Measurements from ENCODE around the gene TMC7.

TMC7 gene

DNA sequence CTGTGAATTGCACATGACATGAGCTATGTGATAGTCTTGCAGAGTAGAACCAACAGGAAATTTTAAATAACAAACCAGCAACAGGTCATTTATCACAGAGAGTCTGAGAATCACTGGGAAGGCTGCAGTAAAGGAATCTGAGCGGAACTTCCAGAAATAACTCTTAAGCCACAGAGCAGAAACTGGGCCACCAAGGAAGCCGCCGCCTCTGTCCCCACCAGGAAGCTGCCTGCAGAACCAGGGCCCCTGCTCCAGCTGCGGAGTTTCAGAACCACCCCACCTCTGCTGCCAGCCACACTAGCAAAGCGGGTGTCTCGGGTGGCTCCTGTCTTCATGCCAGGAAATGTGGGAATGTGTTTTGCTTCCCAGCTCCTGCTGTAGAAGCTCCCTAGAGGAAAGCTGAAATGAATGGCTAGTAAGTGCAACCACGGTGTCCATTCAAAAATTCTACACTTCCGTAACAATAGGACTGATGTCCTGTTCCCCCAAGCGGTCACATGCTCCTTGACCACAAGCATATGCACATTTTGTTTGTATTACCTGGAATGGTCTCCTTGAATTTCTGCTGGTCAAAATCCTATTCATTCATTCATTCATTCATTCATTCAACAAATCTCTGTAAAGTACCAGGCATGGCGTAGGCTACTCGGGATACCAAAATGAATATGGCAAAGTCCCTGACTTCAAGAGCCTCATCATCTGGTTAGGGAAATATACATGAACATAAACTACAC is 122.3 kb downstream of the TMC7 start:
- no peaks in the 10 kb centered on the region for H3K27me3 ChIP-seq (ENCODE audit: insufficient read depth, poor library complexity, severe bottlenecking)
- TF ChIP-seq, protein P1, sequence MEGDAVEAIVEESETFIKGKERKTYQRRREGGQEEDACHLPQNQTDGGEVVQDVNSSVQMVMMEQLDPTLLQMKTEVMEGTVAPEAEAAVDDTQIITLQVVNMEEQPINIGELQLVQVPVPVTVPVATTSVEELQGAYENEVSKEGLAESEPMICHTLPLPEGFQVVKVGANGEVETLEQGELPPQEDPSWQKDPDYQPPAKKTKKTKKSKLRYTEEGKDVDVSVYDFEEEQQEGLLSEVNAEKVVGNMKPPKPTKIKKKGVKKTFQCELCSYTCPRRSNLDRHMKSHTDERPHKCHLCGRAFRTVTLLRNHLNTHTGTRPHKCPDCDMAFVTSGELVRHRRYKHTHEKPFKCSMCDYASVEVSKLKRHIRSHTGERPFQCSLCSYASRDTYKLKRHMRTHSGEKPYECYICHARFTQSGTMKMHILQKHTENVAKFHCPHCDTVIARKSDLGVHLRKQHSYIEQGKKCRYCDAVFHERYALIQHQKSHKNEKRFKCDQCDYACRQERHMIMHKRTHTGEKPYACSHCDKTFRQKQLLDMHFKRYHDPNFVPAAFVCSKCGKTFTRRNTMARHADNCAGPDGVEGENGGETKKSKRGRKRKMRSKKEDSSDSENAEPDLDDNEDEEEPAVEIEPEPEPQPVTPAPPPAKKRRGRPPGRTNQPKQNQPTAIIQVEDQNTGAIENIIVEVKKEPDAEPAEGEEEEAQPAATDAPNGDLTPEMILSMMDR (IDR thresholded peaks at IDR 0.05; ENCODE audit: poor library complexity, severe bottlenecking), result no peak
- H3K36me3 ChIP-seq (ENCODE audit: low read depth), result no peaks in the 10 kb centered on the region
- H3K27ac ChIP-seq (ENCODE audit: poor library complexity, severe bottlenecking), result no peak overlapping the region
- no peak for DNase-seq (ENCODE audit: low spot score)
- ATAC-seq (ENCODE audit: low read depth), result no peak
- H3K4me3 ChIP-seq (ENCODE audit: severe bottlenecking), result no peak overlapping the region
- H3K4me1 ChIP-seq (ENCODE audit: insufficient read depth, poor library complexity, severe bottlenecking), result peaks cover 13% of the 10 kb centered on the region
- H3K9me3 ChIP-seq (ENCODE audit: severe bottlenecking), result no peaks in the 10 kb centered on the region

DNA sequence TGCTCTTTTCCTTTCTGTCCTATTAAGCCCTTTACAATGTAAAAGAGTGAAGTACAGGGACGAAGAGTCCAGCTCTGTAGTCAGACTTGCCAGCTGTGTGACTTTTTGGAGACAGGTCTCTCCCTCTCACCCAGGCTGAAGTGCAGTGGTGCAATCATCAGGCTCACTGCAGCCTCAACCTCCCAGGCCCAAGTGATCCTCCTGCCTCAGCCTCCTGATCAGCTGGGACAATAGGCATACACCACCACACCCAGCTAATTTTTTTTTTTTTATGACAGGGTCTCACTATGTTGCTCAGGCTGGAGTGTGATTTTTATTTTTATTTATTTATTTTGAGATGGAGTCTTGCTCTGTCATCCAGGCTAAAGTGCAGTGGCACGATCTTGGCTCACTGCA is 122.9 kb downstream of the TMC7 start:
- H3K4me3 ChIP-seq (ENCODE audit: severe bottlenecking), result no peak overlapping the region

DNA sequence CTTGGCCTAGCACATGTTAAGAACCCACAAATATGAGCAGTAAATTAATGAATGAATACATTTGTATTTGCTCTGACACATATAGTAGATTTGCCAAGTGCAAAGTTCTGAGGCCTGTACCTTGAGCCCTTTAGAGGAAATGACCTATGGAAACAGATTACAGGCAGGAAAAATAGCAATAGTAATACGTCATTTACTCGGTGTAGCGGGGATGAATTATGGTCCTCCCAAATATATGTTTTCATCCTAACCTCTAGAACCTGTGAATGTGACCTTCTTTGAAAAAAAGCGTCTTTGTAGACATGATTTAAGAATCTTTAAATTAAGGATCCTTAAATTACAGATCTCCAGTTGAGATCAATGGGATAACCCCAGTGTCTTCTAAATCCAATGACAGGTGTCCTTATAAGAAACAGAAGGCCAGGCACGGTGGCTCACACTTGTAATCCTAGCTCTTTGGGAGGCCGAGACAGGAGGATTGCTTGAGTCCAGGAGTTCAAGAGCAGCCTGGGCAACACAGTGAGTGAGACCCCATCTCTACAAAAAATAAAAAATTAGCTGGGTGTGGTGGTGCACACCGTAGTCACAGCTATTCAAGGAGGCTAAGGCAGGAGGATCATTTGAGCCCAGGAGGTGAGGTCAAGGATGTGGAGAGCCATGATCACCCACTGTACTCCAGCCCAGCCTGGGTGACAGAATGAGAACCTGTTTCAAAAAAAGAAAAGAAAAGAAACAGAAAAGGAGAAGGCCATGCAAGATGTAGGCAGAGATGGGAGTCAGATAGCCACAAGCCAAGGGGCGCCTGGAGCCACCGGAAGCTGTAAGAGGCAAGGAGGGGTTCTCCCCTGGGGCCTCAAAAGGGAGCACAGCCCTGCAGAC is 124.9 kb downstream of the TMC7 start:
- TF ChIP-seq, protein P1 (IDR thresholded peaks at IDR 0.05; ENCODE audit: poor library complexity, severe bottlenecking), result no peak
- no peak for ATAC-seq (ENCODE audit: low read depth)
- Histone ChIP-seq H3K9me3 (ENCODE audit: severe bottlenecking) (no peaks in the 10 kb centered on the region), H3K27ac (ENCODE audit: poor library complexity, severe bottlenecking) (peak overlapping the region; percentile 51), H3K27me3 (ENCODE audit: insufficient read depth, poor library complexity, severe bottlenecking) (no peaks in the 10 kb centered on the region), H3K4me3 (ENCODE audit: severe bottlenecking) (no peak overlapping the region), H3K36me3 (ENCODE audit: low read depth) (no peaks in the 10 kb centered on the region), H3K4me1 (ENCODE audit: insufficient read depth, poor library complexity, severe bottlenecking) (peaks cover 13% of the 10 kb centered on the region)
- DNase-seq (ENCODE audit: low spot score), result no peak

More for the DNA sequence above, 122.9 kb downstream of the TMC7 start:
- Histone ChIP-seq H3K27ac (ENCODE audit: poor library complexity, severe bottlenecking) (peak overlapping the region; percentile 51), H3K27me3 (ENCODE audit: insufficient read depth, poor library complexity, severe bottlenecking) (no peaks in the 10 kb centered on the region), H3K36me3 (ENCODE audit: low read depth) (no peaks in the 10 kb centered on the region), H3K9me3 (ENCODE audit: severe bottlenecking) (no peaks in the 10 kb centered on the region), H3K4me1 (ENCODE audit: insufficient read depth, poor library complexity, severe bottlenecking) (peaks cover 13% of the 10 kb centered on the region)
- TF ChIP-seq, protein P1 (IDR thresholded peaks at IDR 0.05; ENCODE audit: poor library complexity, severe bottlenecking), result no peak
- ATAC-seq (ENCODE audit: low read depth) (no peak), DNase-seq (ENCODE audit: low spot score) (no peak)

DNA sequence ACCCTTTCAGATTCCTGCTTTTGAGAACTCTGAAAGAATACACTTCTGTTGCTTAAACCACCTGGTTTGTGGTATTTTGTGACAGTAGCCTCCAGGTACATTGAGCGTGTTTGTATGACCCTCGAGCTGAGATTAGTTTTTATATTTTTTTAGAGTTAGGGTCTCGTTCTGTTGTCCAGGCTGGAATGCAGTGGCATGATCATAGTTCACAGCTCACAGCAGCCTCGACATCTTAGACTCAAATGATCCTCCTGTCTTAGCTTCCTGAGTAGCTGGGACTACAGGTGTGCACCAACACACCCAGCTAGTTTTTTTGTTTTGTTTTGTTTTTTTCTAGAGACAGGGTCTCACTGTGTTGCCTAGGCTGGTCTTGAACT is 125.5 kb downstream of the TMC7 start:
- TF ChIP-seq, protein P1 (IDR thresholded peaks at IDR 0.05; ENCODE audit: poor library complexity, severe bottlenecking), result no peak
- no peaks in the 10 kb centered on the region for H3K9me3 ChIP-seq (ENCODE audit: severe bottlenecking)
- no peaks in the 10 kb centered on the region for H3K27me3 ChIP-seq (ENCODE audit: insufficient read depth, poor library complexity, severe bottlenecking)
- no peaks in the 10 kb centered on the region for H3K36me3 ChIP-seq (ENCODE audit: low read depth)
- DNase-seq (ENCODE audit: low spot score), result no peak
- H3K4me3 ChIP-seq (ENCODE audit: severe bottlenecking), result no peak overlapping the region
- no peak for ATAC-seq (ENCODE audit: low read depth)
- H3K4me1 ChIP-seq (ENCODE audit: insufficient read depth, poor library complexity, severe bottlenecking), result peaks cover 13% of the 10 kb centered on the region
- H3K27ac ChIP-seq (ENCODE audit: poor library complexity, severe bottlenecking), result no peak overlapping the region
